Endothelial cell of umbilical vein (primary cell): ENCODE data around the gene PPP1R3G. TPM values are rescaled to one million over a fixed set of nuclear protein-coding genes. Genes with fewer than 3 reads are reported as not detected.

Experiments
- BruUV-seq: library from RNA; stranded (reverse); fragments of 400-500 nt; replicated peaks from 2 replicates; lab custom pipeline; 2021; lab: Mats Ljungman, UMichigan
- CTCF ChIA-PET: fragments of 300-600, 350-600 bp; sonication (Branson Sonifier 250); formaldehyde crosslinking; loops from one replicate; lab custom pipeline; 2021; ENCODE audit warnings: antibody characterized with exemption, inconsistent platforms; lab: Charles Lee
- POLR2A ChIA-PET: fragments of 300-600, 350-600 bp; sonication (Branson Sonifier 250); formaldehyde crosslinking; loops from one replicate; lab custom pipeline; 2021; ENCODE audit warnings: antibody characterized with exemption, inconsistent platforms; lab: Charles Lee
- DNase-seq: peaks from one replicate; pipeline ENCODE4 v3.0.0-alpha.2; 2011; ENCODE audit warnings: low read depth, low spot score
- FAIRE-seq: peaks from 2 replicates; lab custom pipeline; 2011; peaks lifted over from hg19 to GRCh38; lab: Jason Lieb, UNC
- H2AFZ ChIP-seq: 2 replicates; pipeline ENCODE4 v1.6.0; 2012; ENCODE audit warnings: low read depth, low read length, control low read depth, inconsistent platforms
- H3K27ac ChIP-seq: 2 replicates; pipeline ENCODE4 v1.5.1; 2011; ENCODE audit warnings: low read depth, mild to moderate bottlenecking, control low read depth, low read length, moderate library complexity; ENCODE audit not compliant: insufficient read depth
- H3K27me3 ChIP-seq, 2 experiments: 2 replicates each; pipeline versions ENCODE4 v1.6.0 to v1.6.1; 2011; ENCODE audit warnings: low read length in 2 of 2, mixed read lengths in 1 of 2; ENCODE audit not compliant: control insufficient read depth in 2 of 2, insufficient read depth in 2 of 2
- H3K36me3 ChIP-seq, 2 experiments: 2 replicates in 1 of 2; 3 replicates in 1 of 2; pipeline ENCODE4 v1.5.1; 2011; ENCODE audit warnings: low read length in 2 of 2, mild to moderate bottlenecking in 1 of 2, moderate library complexity in 1 of 2; ENCODE audit not compliant: control insufficient read depth in 2 of 2, insufficient read depth in 2 of 2; ENCODE audit errors: extremely low read depth in 1 of 2
- H3K4me1 ChIP-seq: 3 replicates; pipeline ENCODE4 v1.5.1; 2011; ENCODE audit warnings: mild to moderate bottlenecking, low read length; ENCODE audit not compliant: control insufficient read depth, insufficient read depth; ENCODE audit errors: extremely low read depth
- H3K4me2 ChIP-seq: 2 replicates; pipeline ENCODE4 v1.6.1; 2011; ENCODE audit warnings: low read length, control low read depth, mixed read lengths; ENCODE audit not compliant: insufficient read depth
- H3K4me3 ChIP-seq, 3 experiments: fragments of 200-600 bp in 1 of 3; sonication (generic), shearing (Covaris generic) in 1 of 3; replicated peaks in 1 of 3; 2 replicates each; pipeline ENCODE4 v1.5.1; 2011 to 2016; ENCODE audit warnings: control low read depth in 3 of 3, low read length in 3 of 3, mild to moderate bottlenecking in 2 of 3, inconsistent platforms in 1 of 3, low read depth in 1 of 3, moderate library complexity in 1 of 3; ENCODE audit not compliant: insufficient read depth in 1 of 3
- H3K79me2 ChIP-seq: 2 replicates; pipeline ENCODE4 v1.6.0; 2012; ENCODE audit warnings: low read length, inconsistent platforms; ENCODE audit not compliant: control insufficient read depth, insufficient read depth
- H3K9ac ChIP-seq: replicated peaks from 2 replicates; pipeline ENCODE3; 2011; ENCODE audit warnings: low read length, control low read depth; ENCODE audit not compliant: insufficient read depth; ENCODE audit errors: extremely low read depth
- H3K9me1 ChIP-seq: replicated peaks from 3 replicates; pipeline ENCODE4 v1.6.0; 2011; ENCODE audit warnings: mild to moderate bottlenecking, low read length; ENCODE audit not compliant: control insufficient read depth, insufficient read depth; ENCODE audit errors: extremely low read depth
- H3K9me3 ChIP-seq: replicated peaks from 2 replicates; pipeline ENCODE4 v1.5.1; 2012; ENCODE audit warnings: low read length, inconsistent platforms; ENCODE audit not compliant: control insufficient read depth, insufficient read depth
- H4K20me1 ChIP-seq: replicated peaks from 2 replicates; pipeline ENCODE3; 2011; ENCODE audit warnings: mild to moderate bottlenecking, low read length; ENCODE audit not compliant: control insufficient read depth, insufficient read depth; ENCODE audit errors: extremely low read depth
- CTCF ChIP-seq, 2 donors: IDR thresholded peaks; 1 replicate in 1 of 2; 2 replicates in 1 of 2; pipeline ENCODE4 v1.5.1; 2011; ENCODE audit warnings: low read length in 2 of 2, mild to moderate bottlenecking in 2 of 2, moderate library complexity in 2 of 2, control low read depth in 1 of 2, inconsistent platforms in 1 of 2, low read depth in 1 of 2; ENCODE audit not compliant: insufficient read depth in 1 of 2; ENCODE audit errors: extremely low read depth in 1 of 2
- EZH2 ChIP-seq: IDR thresholded peaks from 2 replicates; pipeline ENCODE4 v1.6.1; 2012; ENCODE audit warnings: borderline replicate concordance, low read depth, mild to moderate bottlenecking, moderate library complexity, low read length, inconsistent platforms; ENCODE audit not compliant: severe bottlenecking
- FOS ChIP-seq: IDR thresholded peaks from 2 replicates; pipeline ENCODE4 v1.6.1; 2011; ENCODE audit warnings: mild to moderate bottlenecking, low read length, moderate library complexity, borderline replicate concordance; ENCODE audit not compliant: insufficient read depth
- GATA2 ChIP-seq: IDR thresholded peaks from 2 replicates; pipeline ENCODE4 v1.7.0; 2011; ENCODE audit warnings: low read depth, mild to moderate bottlenecking, moderate library complexity, mixed read lengths, low read length; ENCODE audit not compliant: insufficient read length, insufficient read depth
- JUN ChIP-seq: IDR thresholded peaks from 2 replicates; pipeline ENCODE4 v1.6.1; 2011; ENCODE audit warnings: borderline replicate concordance, low read depth; ENCODE audit not compliant: insufficient read length, insufficient read depth
- MAX ChIP-seq: IDR thresholded peaks from 2 replicates; pipeline ENCODE4 v1.6.1; 2011; ENCODE audit not compliant: insufficient read depth, insufficient read length
- MYC ChIP-seq: IDR thresholded peaks from one replicate; pipeline ENCODE4 v1.6.1; 2011; ENCODE audit warnings: mild to moderate bottlenecking, low read depth, low read length
- POLR2A ChIP-seq: IDR thresholded peaks from 2 replicates; pipeline ENCODE4 v1.6.1; 2012; ENCODE audit warnings: low read depth, mild to moderate bottlenecking, control low read depth, low read length
- POLR2AphosphoS5 ChIP-seq: IDR thresholded peaks from 2 replicates; pipeline ENCODE4 v1.6.1; 2012; ENCODE audit warnings: low read depth, mild to moderate bottlenecking, control low read depth, low read length, moderate library complexity; ENCODE audit not compliant: insufficient read depth
- dilution Hi-C: fragments of 300-500 bp; cut with MboI; formaldehyde crosslinking; loops from one replicate; pipeline ENCODE4 v1.15.0; 2019; ENCODE audit warnings: low sequenced_read_pairs; ENCODE audit not compliant: extremely low pct_ligation_motif_present
- intact Hi-C: fragments of 100-400 bp; cut with micrococcal nuclease; formaldehyde crosslinking; loops from one replicate; pipeline ENCODE4 v1.10.0; 2022
- polyA plus RNA-seq, 4 experiments: library from polyadenylated mRNA; depleted of rRNA in 3 of 4; stranded (reverse) in 3 of 4; unstranded in 1 of 4; fragments of >200 nt; gene quantifications; 2 replicates each; pipeline versions ENCODE4 v1.2.1 to v1.2.3, GENCODE V29; 2011 to 2012; ENCODE audit warnings: missing spikeins in 1 of 4
- total RNA-seq: library from RNA; stranded (reverse); gene quantifications from 2 replicates; pipeline ENCODE4 v1.2.3, GENCODE V29; 2021

PPP1R3G gene
- total and polyA plus RNA-seq, 2 donors (not counting 3 experiments of a cell fraction or from before 2014, with no cell fraction given): 0.04 to 0.09 TPM

- peak; percentile 55 for DNase-seq
- ChIA-PET POLR2A (no interaction called here), CTCF (interaction anchor here (0.8 kb wide), 1 partner anchor 79 kb away, joined by 3 read pairs; no protein-coding TSS in a partner anchor)
- TF ChIP-seq CTCF (IDR thresholded peaks at IDR 0.05; ENCODE audit: extremely low read depth in 1 of 2, insufficient read depth in 1 of 2, low read depth in 1 of 2, low read length in 2 of 2): peak; percentile 60 to 74
- TF ChIP-seq POLR2AphosphoS5: no peak
- no peak for TF ChIP-seq FOS
- no peak for TF ChIP-seq EZH2
- H4K20me1 ChIP-seq: no peaks in the 10 kb centered on the region
- H3K27me3 ChIP-seq: no peaks in the 10 kb centered on the region
- H3K9me1 ChIP-seq: no peaks in the 10 kb centered on the region
- no peak overlapping the region for H3K9ac ChIP-seq
- no peaks in the 10 kb centered on the region for H3K9me3 ChIP-seq
- intact Hi-C loops (no loop called here), dilution Hi-C loops (no loop called here)
- H3K36me3 ChIP-seq: no peaks in the 10 kb centered on the region
- BruUV-seq: no TSS peak
- no peak overlapping the region for H3K27ac ChIP-seq
- H3K4me1 ChIP-seq: peaks cover 15% of the 10 kb centered on the region
- H3K4me3 ChIP-seq: no peak overlapping the region
- no peaks in the 10 kb centered on the region for H3K79me2 ChIP-seq
- no peak overlapping the region for H2AFZ ChIP-seq
- H3K4me2 ChIP-seq: no peak overlapping the region
- FAIRE-seq: peak; percentile 55
Measured at GRCh38 chr6:5135788-5136376, 50.7 kb downstream of the PPP1R3G start.

GRCh38 chr6:5136851-5137250, 51.7 kb downstream of the PPP1R3G start:
- Histone ChIP-seq H3K4me3 (no peak overlapping the region), H3K79me2 (no peaks in the 10 kb centered on the region), H3K27me3 (no peaks in the 10 kb centered on the region), H4K20me1 (no peaks in the 10 kb centered on the region), H3K36me3 (no peaks in the 10 kb centered on the region), H2AFZ (no peak overlapping the region), H3K9me1 (no peaks in the 10 kb centered on the region), H3K4me2 (no peak overlapping the region), H3K9me3 (no peaks in the 10 kb centered on the region), H3K27ac (no peak overlapping the region), H3K4me1 (peaks cover 15% of the 10 kb centered on the region), H3K9ac (no peak overlapping the region)
- intact Hi-C loops: no loop called here
- dilution Hi-C loops: no loop called here
- ChIA-PET CTCF (interaction anchor here (0.8 kb wide), 1 partner anchor 80 kb away, joined by 3 read pairs; no protein-coding TSS in a partner anchor), POLR2A (no interaction called here)
- BruUV-seq: no TSS peak
- no peak for FAIRE-seq
- TF ChIP-seq JUN (no peak), GATA2 (no peak), POLR2A (no peak), MYC (no peak), EZH2 (no peak), CTCF (IDR thresholded peaks at IDR 0.05; ENCODE audit: extremely low read depth in 1 of 2, insufficient read depth in 1 of 2, low read depth in 1 of 2, low read length in 2 of 2) (no peak), MAX (no peak), POLR2AphosphoS5 (no peak), FOS (no peak)
- no peak for DNase-seq
